B cell (primary cell): ENCODE data around the gene LAMC2. TPM values are rescaled to one million over a fixed set of nuclear protein-coding genes. Genes with fewer than 3 reads are reported as not detected.

Experiments used
- ATAC-seq: fragments of 200-7000 bp; cut with Tn5 transposase; one replicate; pipeline ENCODE4 v1.10.0; 2021; ENCODE audit warnings: low read depth, mild to moderate bottlenecking, moderate number of reproducible peaks, moderate library complexity
- CTCF ChIA-PET: fragments of 350-600 bp; sonication (Branson Sonifier 250); formaldehyde crosslinking; loops from one replicate; lab custom pipeline; 2021; ENCODE audit warnings: antibody characterized with exemption, inconsistent platforms; lab: Charles Lee
- POLR2A ChIA-PET: fragments of 350-600 bp; sonication (Branson Sonifier 250); formaldehyde crosslinking; loops from one replicate; lab custom pipeline; 2021; ENCODE audit warnings: antibody characterized with exemption; lab: Charles Lee
- DNase-seq: peaks from one replicate; pipeline ENCODE4 v3.0.0; 2013
- H2AFZ ChIP-seq: 2 replicates; pipeline ENCODE4 v1.6.1; 2012; ENCODE audit warnings: mild to moderate bottlenecking, low read depth, low read length; ENCODE audit not compliant: insufficient read depth, poor library complexity, severe bottlenecking
- H3K27ac ChIP-seq, 2 donors: 1 replicate in 1 of 2; 2 replicates in 1 of 2; pipeline ENCODE4 v1.5.1; 2012 to 2013; ENCODE audit warnings: low read length in 2 of 2, mild to moderate bottlenecking in 2 of 2, moderate library complexity in 1 of 2
- H3K27me3 ChIP-seq, 4 experiments: fragments of 200-600 bp in 1 of 4; sonication (generic) in 1 of 4; replicated peaks in 1 of 4; 1 replicate in 2 of 4; 2 replicates in 2 of 4; pipeline versions ENCODE4 v1.6.1 to v1.7.0; 2013 to 2016; ENCODE audit warnings: low read length in 3 of 4, mild to moderate bottlenecking in 2 of 4, mixed read lengths in 1 of 4, moderate library complexity in 1 of 4; ENCODE audit not compliant: insufficient read depth in 4 of 4, control insufficient read depth in 3 of 4; ENCODE audit errors: control extremely low read depth in 1 of 4
- H3K36me3 ChIP-seq, 2 experiments: replicated peaks in 1 of 2; 1 replicate in 1 of 2; 2 replicates in 1 of 2; pipeline versions ENCODE4 v1.6.1 to v1.7.1; 2013; ENCODE audit warnings: low read length in 1 of 2; ENCODE audit not compliant: insufficient read depth in 2 of 2, control insufficient read depth in 1 of 2; ENCODE audit errors: control extremely low read depth in 1 of 2, extremely low read depth in 1 of 2
- H3K4me1 ChIP-seq, 2 donors: fragments of 200-600 bp in 1 of 2; sonication (generic) in 1 of 2; 1 replicate in 1 of 2; 2 replicates in 1 of 2; pipeline versions ENCODE4 v1.5.1 to v1.6.1; 2013 to 2017; ENCODE audit warnings: low read length in 2 of 2; ENCODE audit not compliant: control insufficient read depth in 2 of 2, insufficient read depth in 2 of 2
- H3K4me2 ChIP-seq: replicated peaks from 2 replicates; pipeline ENCODE3; 2012; ENCODE audit warnings: mild to moderate bottlenecking, low read depth, low read length; ENCODE audit not compliant: poor library complexity, severe bottlenecking
- H3K4me3 ChIP-seq, 5 experiments: fragments of 200-600 bp in 1 of 5; sonication (generic) in 1 of 5; 1 replicate in 3 of 5; 2 replicates in 2 of 5; pipeline versions ENCODE4 v1.5.1 to v1.7.0; 2011 to 2016; ENCODE audit warnings: low read length in 4 of 5, mild to moderate bottlenecking in 4 of 5, low read depth in 2 of 5, control low read depth in 1 of 5, moderate library complexity in 1 of 5; ENCODE audit not compliant: insufficient read depth in 1 of 5; ENCODE audit errors: control extremely low read depth in 1 of 5, extremely low read depth in 1 of 5
- H3K79me2 ChIP-seq: fragments of 200-600 bp; sonication (generic); one replicate; pipeline ENCODE4 v1.6.0; 2016; ENCODE audit warnings: low read length; ENCODE audit not compliant: control insufficient read depth, insufficient read depth
- H3K9ac ChIP-seq: fragments of 200-600 bp; sonication (generic); 2 replicates; pipeline ENCODE4 v1.6.1; 2017; ENCODE audit warnings: mild to moderate bottlenecking, low read length, moderate library complexity
- H3K9me3 ChIP-seq, 3 donors: one replicate each; pipeline versions ENCODE4 v1.6.1 to v1.7.1; 2013; ENCODE audit warnings: low read length in 2 of 3; ENCODE audit not compliant: control insufficient read depth in 2 of 3, insufficient read depth in 1 of 3; ENCODE audit errors: control extremely low read depth in 1 of 3
- H4K20me1 ChIP-seq: 2 replicates; pipeline ENCODE4 v1.6.0; 2012; ENCODE audit warnings: mild to moderate bottlenecking, low read length; ENCODE audit not compliant: insufficient read depth, control insufficient read depth, poor library complexity, severe bottlenecking
- H3K27ac Mint-ChIP-seq: one replicate; pipeline ENCODE4 v1.8.0; 2021; ENCODE audit warnings: mixed read lengths
- H3K27me3 Mint-ChIP-seq: one replicate; pipeline ENCODE4 v1.8.0; 2021; ENCODE audit warnings: mixed read lengths
- H3K4me1 Mint-ChIP-seq: one replicate; pipeline ENCODE4 v1.8.0; 2021; ENCODE audit warnings: mixed read lengths
- H3K4me3 Mint-ChIP-seq: one replicate; pipeline ENCODE4 v1.8.0; 2021; ENCODE audit warnings: mixed read lengths
- H3K9me3 Mint-ChIP-seq: one replicate; pipeline ENCODE4 v1.8.0; 2022; ENCODE audit warnings: mixed read lengths; ENCODE audit not compliant: insufficient read depth
- CTCF ChIP-seq: fragments of 200-600 bp; IDR thresholded peaks from one replicate; pipeline ENCODE4 v1.8.0; 2022; ENCODE audit warnings: antibody characterized with exemption, mild to moderate bottlenecking
- EZH2 ChIP-seq: IDR thresholded peaks from 2 replicates; pipeline ENCODE4 v1.6.1; 2012; ENCODE audit warnings: borderline replicate concordance, low read depth, mild to moderate bottlenecking, moderate library complexity, low read length; ENCODE audit not compliant: insufficient read depth, poor library complexity, severe bottlenecking
- WGBS: methylation state at CpG from one replicate; pipeline ENCODE4 v1.1.5; 2013; ENCODE audit warnings: missing lambda C conversion rate; ENCODE audit not compliant: insufficient coverage; 5-methylcytosine and 5-hydroxymethylcytosine counted together
- intact Hi-C: fragments of 100-400 bp; cut with micrococcal nuclease; formaldehyde crosslinking; loops from one replicate; pipeline ENCODE4 v1.10.0; 2022
- polyA plus RNA-seq: library from polyadenylated mRNA; depleted of rRNA; stranded (reverse); fragments of >200 nt; gene quantifications from 2 replicates; pipeline ENCODE4 v1.2.3, GENCODE V29; 2012
- total RNA-seq, 2 donors: library from RNA; stranded (reverse); fragments of 120-200 nt in 1 of 2; gene quantifications; 1 replicate in 1 of 2; 2 replicates in 1 of 2; pipeline versions ENCODE4 v1.2.3 to v1.2.4, GENCODE V29; 2013 to 2022

Gene LAMC2
- total and polyA plus RNA-seq, 2 donors (not counting 1 experiment from before 2014, with no cell fraction given), result not detected

DNA sequence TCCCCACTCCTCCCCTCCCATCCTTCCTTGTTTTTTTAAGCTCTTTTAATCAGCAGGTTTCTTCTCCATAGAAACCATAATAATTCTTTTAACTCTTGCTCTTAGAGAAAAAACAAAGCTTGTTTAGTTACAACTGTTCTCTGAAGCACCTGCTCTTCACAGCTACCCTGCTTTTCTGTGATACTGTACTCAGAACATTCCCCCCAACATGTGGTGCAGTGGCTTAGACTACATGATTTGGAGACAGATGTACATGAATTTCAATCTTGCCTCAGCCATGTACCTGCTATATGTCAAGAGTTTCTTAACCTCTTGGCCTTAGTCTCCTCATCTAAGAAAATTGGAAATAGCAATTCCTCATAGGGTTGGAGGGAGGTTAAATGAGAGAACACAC is 33.5 kb downstream of the LAMC2 start:
- Mint-ChIP-seq H3K4me3 (no peak overlapping the region), H3K9me3 (no peaks in the 10 kb centered on the region), H3K27ac (no peak overlapping the region), H3K4me1 (peaks cover 4% of the 10 kb centered on the region), H3K27me3 (peaks cover 36% of the 10 kb centered on the region)
- no peaks in the 10 kb centered on the region for H3K36me3 ChIP-seq
- H3K4me3 ChIP-seq, result no peak overlapping the region
- no peak overlapping the region for H3K27ac ChIP-seq
- ATAC-seq, result no peak
- ChIA-PET CTCF (interaction anchor here (1.0 kb wide), 1 partner anchor 257 kb away, joined by 3 read pairs; no protein-coding TSS in a partner anchor), POLR2A (no interaction called here)
- no peaks in the 10 kb centered on the region for H4K20me1 ChIP-seq
- H3K9ac ChIP-seq, result no peak overlapping the region
- H3K4me1 ChIP-seq, result peaks cover 0 to 4% of the 10 kb centered on the region in 2 donors
- H3K79me2 ChIP-seq, result no peaks in the 10 kb centered on the region
- no peaks in the 10 kb centered on the region for H3K27me3 ChIP-seq
- no peak overlapping the region for H2AFZ ChIP-seq
- H3K4me2 ChIP-seq, result no peak overlapping the region
- TF ChIP-seq CTCF, result no peak
- TF ChIP-seq EZH2, result no peak
- intact Hi-C loops, result no loop called here
- no peaks in the 10 kb centered on the region for H3K9me3 ChIP-seq
- no peak for DNase-seq

DNA sequence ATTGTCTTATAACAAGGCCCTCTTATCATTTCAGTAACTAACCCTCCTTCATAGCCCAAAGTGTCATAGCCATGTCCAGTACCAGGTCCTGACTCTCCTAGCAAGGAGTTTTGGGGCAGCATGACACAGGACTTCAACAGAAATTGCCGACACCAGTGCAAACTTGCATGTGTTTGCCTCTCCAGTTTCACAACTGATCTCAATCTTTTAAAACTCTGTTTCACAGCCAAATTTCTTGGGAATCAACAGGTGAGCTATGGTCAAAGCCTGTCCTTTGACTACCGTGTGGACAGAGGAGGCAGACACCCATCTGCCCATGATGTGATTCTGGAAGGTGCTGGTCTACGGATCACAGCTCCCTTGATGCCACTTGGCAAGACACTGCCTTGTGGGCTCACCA is 36.8 kb downstream of the LAMC2 start:
- Mint-ChIP-seq H3K27ac (no peak overlapping the region), H3K27me3 (peaks cover 28% of the 10 kb centered on the region), H3K4me3 (no peak overlapping the region), H3K4me1 (peaks cover 9% of the 10 kb centered on the region), H3K9me3 (no peaks in the 10 kb centered on the region)
- H3K9ac ChIP-seq, result no peak overlapping the region
- TF ChIP-seq EZH2 (no peak), CTCF (no peak)
- POLR2A ChIA-PET, result no interaction called here
- WGBS, result 100% methylated on average over 2 of the region's 3 CpGs
- CTCF ChIA-PET, result interaction anchor here (0.6 kb wide), 1 partner anchor 170 kb away, joined by 3 read pairs; no protein-coding TSS in a partner anchor
- no peaks in the 10 kb centered on the region for H3K27me3 ChIP-seq
- DNase-seq (no peak), ATAC-seq (no peak)
- H3K4me1 ChIP-seq, result peaks cover 0 to 4% of the 10 kb centered on the region in 2 donors
- H3K27ac ChIP-seq, result no peak overlapping the region
- H3K36me3 ChIP-seq, result no peaks in the 10 kb centered on the region
- H3K4me2 ChIP-seq, result no peak overlapping the region
- H3K4me3 ChIP-seq, result no peak overlapping the region
- intact Hi-C loops, result no loop called here
- H4K20me1 ChIP-seq, result no peaks in the 10 kb centered on the region
- H3K9me3 ChIP-seq, result no peaks in the 10 kb centered on the region
- no peak overlapping the region for H2AFZ ChIP-seq
- no peaks in the 10 kb centered on the region for H3K79me2 ChIP-seq
